Lung microvascular endothelial cell (primary cell): ENCODE data around the gene CHRNA4. TPM values are rescaled to one million over a fixed set of nuclear protein-coding genes. Genes with fewer than 3 reads are reported as not detected.

Experiments
- DNase-seq, 2 donors: peaks; one replicate each; pipeline versions ENCODE4 v3.0.0 to v3.0.0-alpha.2; 2010; ENCODE audit warnings: low read depth in 2 of 2
- total RNA-seq: library from RNA; depleted of rRNA; stranded (reverse); fragments of >200 nt; gene quantifications from 2 replicates; pipeline ENCODE4 v1.2.1, GENCODE V29; 2014

The CHRNA4 gene
- 0.20 TPM in 1 of 2 replicates, not detected in the other for total RNA-seq

- DNase-seq: no peak
Observed at GRCh38 chr20:63360850-63361518, at the start of gene CHRNA4. Gene CHRNA4 (minus strand): TSS chr20:63361349. CDS start chr20:63361165, 184 bp downstream.

- no peak for DNase-seq
Observed at GRCh38 chr20:63409834-63410435, 48.8 kb upstream of the CHRNA4 start.

GRCh38 chr20:63409066-63409833 lies 48.1 kb upstream of the CHRNA4 start:
- no peak for DNase-seq

DNA sequence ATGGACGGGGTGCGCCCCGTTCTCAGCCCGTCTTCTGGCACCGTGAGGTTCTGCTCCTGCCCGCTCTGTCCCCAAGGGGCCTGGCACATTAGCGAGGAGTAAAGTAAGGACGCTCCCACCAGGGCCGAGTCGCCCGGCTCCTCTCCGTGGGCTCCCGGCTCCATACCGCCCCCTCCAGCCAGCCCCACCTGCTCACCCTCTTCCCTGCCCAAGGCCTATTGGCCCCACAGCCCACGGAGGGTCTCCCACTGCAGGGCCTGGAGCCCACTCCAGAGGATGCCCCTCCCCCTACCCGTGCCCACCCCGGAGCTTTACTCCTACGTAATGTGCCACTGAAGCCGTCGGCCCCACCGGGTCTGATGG lies 47.5 kb upstream of the CHRNA4 start:
- DNase-seq: no peak

DNA sequence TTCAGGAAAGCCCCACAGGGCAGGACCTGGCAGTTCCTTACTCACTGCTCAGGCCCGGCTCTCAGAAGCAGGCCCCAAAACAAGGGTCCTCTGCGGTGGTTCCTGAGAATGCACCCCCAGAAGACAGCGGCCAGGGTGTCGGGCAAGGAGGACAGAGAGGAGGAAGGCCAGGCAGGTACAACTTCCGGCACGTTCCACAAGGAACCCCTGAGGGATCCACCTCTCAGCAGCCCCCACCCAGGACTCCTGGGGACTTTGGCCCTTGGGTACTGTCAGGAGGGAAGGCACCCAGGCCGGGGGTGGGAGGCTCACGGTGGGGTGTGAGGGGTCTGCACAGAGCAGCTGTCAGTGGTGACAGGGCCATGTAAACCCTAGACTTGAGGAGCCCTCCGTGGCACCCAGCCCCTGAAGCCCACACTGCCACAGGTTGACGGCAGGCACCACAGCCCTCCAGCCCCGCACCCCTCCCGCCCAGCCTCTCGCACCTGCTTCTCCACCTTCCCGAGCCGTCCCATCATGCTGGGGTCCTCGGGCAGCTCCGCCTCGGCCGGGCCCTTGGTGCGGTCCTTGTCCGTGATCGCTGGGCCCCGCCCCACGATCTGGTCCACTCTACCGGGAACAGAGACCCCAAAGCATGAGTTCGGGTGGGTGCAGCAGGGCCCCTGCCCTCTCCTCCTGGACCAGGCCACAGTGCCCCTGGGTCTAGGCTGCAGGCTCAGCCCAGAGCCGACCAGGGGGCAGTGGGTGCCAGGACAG lies 47.0 kb upstream of the CHRNA4 start:
- no peak for DNase-seq

GRCh38 chr20:63406617-63407245 lies 45.6 kb upstream of the CHRNA4 start:
- DNase-seq: no peak

DNA sequence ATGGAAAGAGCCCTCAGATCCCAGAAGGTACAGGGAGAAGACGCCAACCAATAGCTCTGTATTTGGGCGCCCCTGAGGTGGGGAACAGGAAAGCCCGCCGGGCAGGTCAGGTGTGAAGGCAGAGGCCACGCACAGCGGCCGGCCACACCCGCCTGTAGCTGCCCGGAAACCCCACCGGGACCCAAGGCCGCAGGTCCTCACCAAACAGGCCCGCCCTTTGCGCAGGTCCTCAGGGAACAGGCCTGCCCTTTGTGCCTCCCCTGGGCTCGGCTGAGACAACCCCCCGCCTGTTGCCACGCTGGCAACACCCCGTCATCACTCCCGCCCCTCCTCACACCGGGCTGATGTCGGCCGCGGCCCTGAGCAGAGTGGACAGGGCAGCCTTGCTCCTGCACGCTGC lies 44.9 kb upstream of the CHRNA4 start:
- DNase-seq: no peak

- peak in 1 of 2 donors; percentile 9 for DNase-seq
Observed at GRCh38 chr20:63405102-63405730, 44.1 kb upstream of the CHRNA4 start.

DNA sequence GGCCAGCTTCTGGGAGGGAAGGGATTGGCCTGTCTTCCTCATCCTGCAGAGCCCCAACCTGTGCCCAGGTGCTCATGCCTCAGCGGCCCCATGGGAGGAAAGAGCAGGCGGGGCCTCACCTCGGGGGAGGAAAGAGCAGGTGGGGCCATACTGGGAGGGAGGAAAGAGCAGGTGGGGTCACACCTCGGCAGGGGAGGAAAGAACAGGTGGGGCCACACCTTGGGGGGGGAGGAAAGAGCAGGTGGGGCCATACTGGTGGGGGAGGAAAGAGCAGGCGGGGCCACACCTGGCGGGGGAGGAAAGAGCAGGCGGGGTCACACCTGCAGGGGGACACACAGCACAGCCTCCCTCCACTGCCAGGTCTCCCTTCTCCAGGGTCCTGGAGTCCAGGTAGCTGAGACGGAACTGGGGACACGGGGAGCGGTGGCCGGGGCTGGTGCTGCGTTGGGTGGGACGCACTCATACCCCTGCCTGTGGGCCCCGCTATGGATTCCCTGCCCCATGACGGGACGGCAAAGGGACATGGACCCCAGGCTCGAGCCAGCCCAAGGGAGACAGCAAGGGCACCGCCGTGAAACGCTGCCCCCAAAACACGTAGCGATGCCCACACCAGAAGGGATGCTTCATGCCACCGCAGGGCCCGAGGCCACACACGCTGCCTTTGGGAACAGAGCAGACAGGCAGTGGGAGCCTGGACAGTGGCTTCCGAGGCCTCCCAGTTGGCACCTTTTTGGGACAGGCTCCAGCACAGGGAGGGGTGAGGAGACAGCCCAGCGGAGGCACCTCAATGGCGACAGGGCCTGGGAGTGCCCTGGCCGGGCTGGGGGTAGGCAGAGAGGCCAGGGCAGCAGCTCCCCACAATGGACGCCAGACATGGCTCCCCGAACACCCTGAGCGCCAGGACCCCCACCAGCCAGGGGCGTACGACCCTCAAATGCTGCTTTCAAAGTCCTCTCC lies 43.3 kb upstream of the CHRNA4 start:
- no peak for DNase-seq

DNA sequence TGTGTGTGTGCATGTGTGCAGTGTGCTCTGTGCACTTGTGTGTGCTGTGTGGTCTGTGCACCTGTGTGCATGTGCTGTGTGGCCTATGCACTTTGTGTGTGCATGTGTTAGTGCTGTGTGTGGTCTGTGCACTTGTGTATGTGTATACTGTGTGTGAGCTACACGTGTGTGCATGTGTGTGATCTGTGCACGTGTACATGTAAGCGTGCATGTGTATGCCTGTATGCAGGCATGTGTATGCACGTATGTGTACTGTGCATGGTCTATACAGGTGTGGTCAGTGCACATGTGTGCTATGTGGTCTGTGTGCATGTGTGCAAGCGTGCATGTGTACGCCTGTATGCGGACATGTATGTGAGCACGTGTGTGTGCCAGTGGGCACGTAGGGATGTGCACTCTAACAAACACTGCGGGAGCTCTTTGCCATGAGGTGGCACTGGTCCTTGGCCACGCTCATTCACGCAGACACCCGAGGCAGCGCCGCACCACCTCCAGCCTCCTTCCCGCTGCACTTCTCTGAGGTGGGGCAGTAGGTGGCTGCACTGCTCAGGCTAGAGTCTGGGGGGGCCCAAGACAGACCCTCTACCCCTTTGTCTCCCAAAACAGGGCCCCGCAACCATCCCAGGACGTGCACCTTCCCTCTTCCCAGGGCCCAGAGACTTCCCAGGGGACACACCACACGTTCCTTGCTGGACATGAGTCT lies 42.4 kb upstream of the CHRNA4 start:
- no peak for DNase-seq

DNA sequence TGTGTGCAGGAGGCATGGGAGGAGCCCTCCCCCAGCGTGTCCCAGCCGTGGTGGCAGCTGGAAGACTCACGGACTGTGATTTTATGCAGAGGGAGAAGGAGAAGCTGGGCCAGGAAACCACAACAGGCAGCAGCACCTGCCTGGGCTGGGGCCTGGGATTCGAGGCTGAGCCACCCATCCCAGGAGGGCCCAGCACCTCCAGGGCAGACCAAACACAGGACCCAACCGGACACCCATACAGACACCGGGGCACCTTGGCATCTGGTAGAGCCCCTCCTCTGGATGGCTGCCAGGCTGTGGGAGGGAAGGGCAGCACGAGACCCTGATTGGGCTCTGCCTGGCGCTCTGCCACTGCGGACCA lies 41.7 kb upstream of the CHRNA4 start:
- no peak for DNase-seq

GRCh38 chr20:63402181-63402859 lies 41.2 kb upstream of the CHRNA4 start:
- no peak for DNase-seq

GRCh38 chr20:63401384-63402110 lies 40.4 kb upstream of the CHRNA4 start:
- no peak for DNase-seq

GRCh38 chr20:63400486-63401210 lies 39.5 kb upstream of the CHRNA4 start:
- DNase-seq: no peak

GRCh38 chr20:63399596-63400375 lies 38.6 kb upstream of the CHRNA4 start:
- no peak for DNase-seq

GRCh38 chr20:63398744-63399514 lies 37.8 kb upstream of the CHRNA4 start:
- no peak for DNase-seq
